Activated naive CD8-positive, alpha-beta T cell treated with anti-CD3 and anti-CD28 coated beads, Interleukin-2, amount 50 U/mL, for 24 hours (primary cell): ENCODE data around the gene CSF2RB.
"Not testable (repeated sequence)": the region's sequence is repeated elsewhere in the genome, so short reads cannot be mapped to it uniquely, and the experiment has no call there.

Source experiments
- ATAC-seq: fragments of 150-1000 bp; cut with Tn5 transposase; one replicate; pipeline ENCODE4 v1.10.0; 2021
- DNase-seq: peaks from one replicate; pipeline ENCODE4 v3.0.0; 2021
- H3K27ac Mint-ChIP-seq: one replicate; pipeline ENCODE4 v1.8.0; 2021; ENCODE audit warnings: mild to moderate bottlenecking, mixed read lengths
- H3K27me3 Mint-ChIP-seq: one replicate; pipeline ENCODE4 v1.8.0; 2021; ENCODE audit warnings: mixed read lengths
- H3K36me3 Mint-ChIP-seq: one replicate; pipeline ENCODE4 v1.8.0; 2021; ENCODE audit warnings: low read depth, mixed read lengths
- H3K4me1 Mint-ChIP-seq: one replicate; pipeline ENCODE4 v1.8.0; 2021; ENCODE audit warnings: mixed read lengths
- H3K4me3 Mint-ChIP-seq: one replicate; pipeline ENCODE4 v1.8.0; 2021; ENCODE audit warnings: mild to moderate bottlenecking, moderate library complexity, mixed read lengths
- H3K9me3 Mint-ChIP-seq: one replicate; pipeline ENCODE4 v1.8.0; 2021; ENCODE audit warnings: mixed read lengths

Gene CSF2RB

DNA sequence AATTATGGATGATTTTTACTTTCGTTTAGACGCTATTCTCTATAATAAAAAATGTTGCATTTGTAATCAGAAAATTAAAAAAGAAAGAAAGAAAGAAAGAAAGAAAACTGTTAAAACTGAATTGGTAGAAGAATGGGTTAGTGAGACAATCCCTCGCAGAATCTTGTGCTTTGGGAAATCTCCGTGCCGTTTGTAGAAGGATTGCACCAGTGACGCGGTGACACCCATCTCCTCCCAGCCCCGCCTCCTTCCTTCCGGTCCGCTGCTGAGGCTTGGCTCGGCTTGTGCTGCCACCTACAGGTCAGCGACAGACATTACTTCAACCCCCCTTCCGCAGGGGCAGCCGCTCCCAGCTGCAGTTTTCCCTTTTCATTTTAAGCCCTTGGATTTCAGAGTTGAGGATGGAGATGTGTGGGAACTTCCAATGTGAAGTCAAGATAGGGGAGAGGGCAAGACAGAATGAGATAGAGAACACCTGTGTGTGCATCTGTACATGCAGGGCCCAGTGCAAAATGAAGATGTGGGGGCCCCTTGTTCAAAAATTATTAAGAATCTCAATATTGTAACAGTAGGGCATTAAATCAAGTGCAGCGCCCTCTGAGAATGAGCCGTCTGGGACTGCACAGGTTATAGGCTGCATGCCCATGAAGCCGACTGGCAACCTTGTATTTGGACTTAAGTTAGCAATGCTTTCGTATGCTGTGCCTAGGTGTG is 64.7 kb downstream of the CSF2RB start:
- Mint-ChIP-seq H3K4me1 (peaks cover 10% of the 10 kb centered on the region), H3K36me3 (no peaks in the 10 kb centered on the region), H3K27ac (peak overlapping the region; percentile 88), H3K4me3 (peak overlapping the region; percentile 82), H3K27me3 (no peaks in the 10 kb centered on the region), H3K9me3 (no peaks in the 10 kb centered on the region)
- ATAC-seq = peak; percentile 80
- DNase-seq = peak; percentile 93

DNA sequence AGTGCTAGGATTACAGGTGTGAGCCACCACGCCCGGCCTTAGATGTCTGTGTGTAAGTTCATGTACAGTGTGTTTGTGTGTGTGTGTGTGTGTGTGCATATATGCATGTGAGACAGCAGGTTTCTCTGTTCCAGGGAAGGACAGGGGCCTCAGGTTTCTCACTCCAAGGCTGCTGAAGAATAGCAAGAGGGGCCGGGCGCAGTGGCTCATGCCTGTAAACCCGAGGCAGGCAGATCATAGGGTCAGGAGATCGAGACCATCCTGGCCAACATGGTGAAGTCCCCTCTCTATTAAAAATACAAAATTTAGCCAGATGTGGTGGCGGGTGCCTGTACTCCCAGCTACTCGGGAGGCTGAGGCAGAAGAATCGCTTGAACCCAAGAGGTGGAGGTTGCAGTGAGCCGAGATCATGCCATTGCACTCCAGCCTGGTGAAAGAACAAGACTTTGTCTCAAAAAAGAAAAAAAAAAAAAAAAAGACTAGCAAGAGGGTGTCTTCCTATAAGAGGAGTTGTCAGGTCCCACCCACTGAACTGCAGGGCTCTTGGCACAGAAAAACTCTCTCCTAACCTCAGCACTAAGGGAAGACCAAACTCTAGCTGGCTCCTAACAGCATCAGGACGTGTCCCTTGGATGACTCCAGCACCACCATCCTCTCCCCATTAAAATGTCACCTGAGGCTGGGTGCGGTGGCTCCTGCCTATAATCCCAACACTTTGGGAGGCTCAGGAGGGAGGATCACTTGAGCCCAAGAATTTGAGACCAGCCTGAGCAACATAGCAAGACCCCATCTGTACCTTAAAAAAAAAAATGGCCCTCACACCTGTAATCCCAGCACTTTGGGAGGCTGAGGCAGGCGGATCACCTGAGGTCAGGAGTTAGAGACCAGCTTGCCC is 65.8 kb downstream of the CSF2RB start:
- H3K4me1 Mint-ChIP-seq = peaks cover 10% of the 10 kb centered on the region
- H3K27me3 Mint-ChIP-seq = peaks cover 2% of the 10 kb centered on the region
- no peaks in the 10 kb centered on the region for H3K9me3 Mint-ChIP-seq
- no peak overlapping the region for H3K4me3 Mint-ChIP-seq
- H3K36me3 Mint-ChIP-seq = no peaks in the 10 kb centered on the region
- no peak overlapping the region for H3K27ac Mint-ChIP-seq
- DNase-seq = no peak
- no peak for ATAC-seq

DNA sequence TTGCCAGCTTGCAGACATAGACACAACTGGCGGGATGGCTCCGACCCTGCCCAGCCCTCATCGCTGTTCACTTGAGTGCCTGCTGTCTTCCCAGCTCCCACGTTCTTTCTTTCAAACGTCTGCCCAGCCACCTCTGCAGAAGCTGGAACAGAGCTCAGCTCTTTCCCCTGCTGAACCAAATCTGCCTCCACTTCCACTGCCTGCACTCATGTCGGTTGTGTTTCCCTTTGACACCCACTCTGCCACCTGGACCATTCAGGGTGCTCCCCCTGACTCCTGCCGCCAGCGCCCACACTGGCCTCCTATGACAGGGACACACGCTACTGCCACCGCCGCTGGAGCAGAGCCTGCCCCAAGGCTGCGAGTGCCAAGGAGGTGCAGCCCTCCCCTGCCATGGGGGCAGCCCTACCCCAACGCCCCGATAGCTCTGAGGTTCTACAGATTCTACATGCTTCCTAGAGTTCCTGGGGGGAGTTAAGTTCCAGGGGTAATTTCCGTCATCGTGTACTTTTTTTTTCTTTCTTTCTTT is 67.9 kb downstream of the CSF2RB start:
- H3K27ac Mint-ChIP-seq = no peak overlapping the region
- peaks cover 9% of the 10 kb centered on the region for H3K9me3 Mint-ChIP-seq
- H3K36me3 Mint-ChIP-seq = peaks cover 3% of the 10 kb centered on the region
- peaks cover 6% of the 10 kb centered on the region for H3K27me3 Mint-ChIP-seq
- no peak for ATAC-seq
- DNase-seq = no peak
- peaks cover 10% of the 10 kb centered on the region for H3K4me1 Mint-ChIP-seq
- no peak overlapping the region for H3K4me3 Mint-ChIP-seq

DNA sequence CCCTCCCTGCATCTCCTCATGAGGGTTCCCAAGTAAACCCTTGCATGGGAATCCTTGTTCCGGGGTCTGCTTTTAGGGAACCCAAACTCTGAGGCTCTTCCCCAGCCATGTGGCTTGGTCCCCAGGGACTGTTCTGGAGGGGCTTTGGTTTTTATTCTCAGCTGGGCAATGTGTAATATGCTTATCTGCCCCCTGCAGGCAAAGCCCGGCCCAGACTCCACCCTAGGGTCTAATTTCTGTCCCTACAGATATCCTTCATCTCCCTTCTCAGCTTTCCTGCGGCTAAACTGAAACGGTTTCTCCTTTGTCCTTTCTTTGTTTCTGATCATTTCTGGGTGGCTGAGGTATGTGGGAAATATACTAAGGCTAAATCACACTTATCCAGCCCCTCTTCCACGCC is 68.7 kb downstream of the CSF2RB start:
- peaks cover 10% of the 10 kb centered on the region for H3K9me3 Mint-ChIP-seq
- peaks cover 3% of the 10 kb centered on the region for H3K36me3 Mint-ChIP-seq
- peaks cover 10% of the 10 kb centered on the region for H3K4me1 Mint-ChIP-seq
- ATAC-seq (no peak), DNase-seq (no peak)
- no peak overlapping the region for H3K4me3 Mint-ChIP-seq
- no peak overlapping the region for H3K27ac Mint-ChIP-seq
- H3K27me3 Mint-ChIP-seq = peaks cover 6% of the 10 kb centered on the region

DNA sequence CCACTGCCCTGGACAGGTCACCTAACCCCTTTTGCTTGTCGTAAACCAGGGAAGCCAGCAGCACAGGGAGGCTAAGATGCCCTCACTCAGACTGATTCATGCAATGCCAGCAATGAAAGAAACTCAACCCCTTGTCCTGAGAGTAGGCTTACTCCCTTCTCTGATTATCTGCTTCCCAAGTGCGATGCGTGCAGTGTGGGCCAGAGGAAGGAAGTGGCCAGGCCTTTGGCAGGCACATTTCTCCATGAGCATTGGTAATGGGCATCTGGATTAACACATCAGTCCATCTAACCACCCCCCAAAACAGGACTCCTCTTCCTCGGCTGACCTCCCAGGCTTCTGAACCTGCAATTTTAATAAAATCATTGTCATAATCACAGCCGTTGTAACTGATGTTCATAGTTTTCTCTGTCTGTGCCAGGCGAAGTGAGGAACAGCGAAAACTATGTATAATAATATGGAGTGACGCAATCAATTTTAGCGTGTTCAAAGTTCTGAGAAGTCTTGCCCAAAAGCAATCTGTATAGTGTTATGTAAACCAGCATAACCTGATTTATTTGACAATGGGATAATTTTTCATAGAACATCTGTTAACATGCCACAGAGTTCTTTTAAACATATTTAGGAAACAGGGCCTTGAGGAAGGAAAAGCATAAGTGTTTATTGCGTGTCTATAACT is 71.9 kb downstream of the CSF2RB start:
- H3K4me3 Mint-ChIP-seq = no peak overlapping the region
- ATAC-seq (no peak), DNase-seq (no peak)
- H3K27ac Mint-ChIP-seq = no peak overlapping the region
- peaks cover 10% of the 10 kb centered on the region for H3K9me3 Mint-ChIP-seq
- H3K4me1 Mint-ChIP-seq = no peaks in the 10 kb centered on the region
- peaks cover 17% of the 10 kb centered on the region for H3K27me3 Mint-ChIP-seq
- H3K36me3 Mint-ChIP-seq = peaks cover 3% of the 10 kb centered on the region

DNA sequence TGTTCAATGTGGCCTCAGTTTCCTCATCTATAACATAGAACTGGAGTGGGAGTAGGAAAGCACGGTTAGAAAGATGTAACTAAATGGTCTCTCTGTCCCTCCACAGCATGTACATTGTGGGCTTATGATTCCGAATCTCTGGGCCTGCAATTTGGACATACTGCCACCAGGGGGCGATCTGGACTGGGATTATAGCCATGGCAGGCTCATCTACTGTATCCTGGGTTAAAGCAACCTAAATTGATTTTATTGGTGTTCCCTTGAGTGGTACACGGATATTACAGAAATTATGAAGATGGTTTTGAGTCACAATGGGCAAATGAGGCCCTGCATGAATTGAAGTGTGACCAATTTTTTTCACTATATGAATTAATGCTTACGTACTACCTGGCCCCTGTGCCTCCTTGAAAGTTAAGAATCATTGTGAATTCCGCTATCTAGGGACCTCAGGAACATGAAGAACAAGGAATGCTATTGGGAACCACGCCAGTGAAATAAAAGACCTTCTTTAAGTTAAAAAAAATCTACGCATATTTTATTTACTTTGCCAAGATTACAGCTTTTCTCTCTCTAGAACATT is 72.9 kb downstream of the CSF2RB start:
- Mint-ChIP-seq H3K4me3 (no peak overlapping the region), H3K27me3 (peaks cover 25% of the 10 kb centered on the region), H3K4me1 (no peaks in the 10 kb centered on the region), H3K27ac (no peak overlapping the region), H3K9me3 (peaks cover 10% of the 10 kb centered on the region), H3K36me3 (peaks cover 3% of the 10 kb centered on the region)
- ATAC-seq (no peak), DNase-seq (peak; percentile 61)

DNA sequence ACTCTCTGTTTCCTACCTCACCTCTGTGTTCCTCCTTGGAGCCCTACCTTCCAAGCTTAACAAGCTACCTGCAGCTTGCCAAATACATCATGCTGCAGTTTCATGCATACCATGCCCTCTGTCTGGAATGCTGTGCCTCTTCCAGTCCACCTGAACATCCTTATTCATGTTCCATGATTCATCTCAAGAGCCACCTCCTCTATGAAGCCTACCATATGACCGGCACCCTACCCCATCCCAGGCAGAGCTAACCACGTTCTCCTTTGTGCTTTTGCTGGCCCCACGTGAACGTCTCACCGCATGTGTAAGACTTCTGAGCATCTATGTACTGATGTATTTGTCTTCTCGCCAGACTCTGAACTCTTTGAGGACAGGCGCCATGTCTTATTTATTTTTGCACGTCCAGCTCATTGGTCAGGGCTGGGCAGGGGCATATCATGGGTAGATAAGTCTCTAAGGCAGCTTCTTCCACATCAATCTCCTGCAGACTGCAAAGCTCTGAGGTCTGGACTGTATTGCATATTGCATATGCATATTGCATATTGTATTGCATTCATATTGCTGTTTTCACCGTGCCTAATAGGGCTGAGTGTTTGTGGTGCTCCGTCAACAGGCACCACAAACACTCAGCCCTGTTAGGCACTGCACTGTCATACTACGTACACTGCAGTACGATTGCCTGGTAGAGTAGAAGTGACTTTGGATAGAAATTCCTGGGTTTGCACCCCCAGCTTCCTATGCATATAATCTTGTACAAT is 74.8 kb downstream of the CSF2RB start:
- peaks cover 33% of the 10 kb centered on the region for H3K27me3 Mint-ChIP-seq

DNA sequence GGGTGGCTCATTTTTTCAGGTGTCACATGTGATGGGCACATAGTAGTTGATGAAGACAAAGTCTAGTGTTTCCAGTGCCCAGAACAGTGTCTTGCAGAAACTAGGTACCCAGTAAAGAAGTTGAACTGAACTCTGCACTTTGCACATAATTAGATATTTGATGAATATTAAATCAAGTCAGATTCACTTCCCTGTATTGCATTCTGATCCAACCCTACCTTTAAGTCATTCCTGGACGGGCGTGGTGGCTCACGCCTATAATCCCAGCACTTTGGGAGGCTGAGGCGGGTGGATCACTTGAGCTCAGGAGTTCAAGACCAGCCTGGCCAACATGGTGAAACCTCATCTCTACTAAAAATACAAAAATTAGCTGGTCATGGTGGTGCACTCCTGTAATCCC is 75.6 kb downstream of the CSF2RB start:
- H3K4me1 Mint-ChIP-seq, ATAC-seq, H3K4me3 Mint-ChIP-seq, H3K27ac Mint-ChIP-seq, DNase-seq, H3K36me3 Mint-ChIP-seq: not testable (repeated sequence)
- H3K9me3 Mint-ChIP-seq = peaks cover 10% of the 10 kb centered on the region
- peaks cover 35% of the 10 kb centered on the region for H3K27me3 Mint-ChIP-seq

More for the DNA sequence above, 74.8 kb downstream of the CSF2RB start:
- Mint-ChIP-seq H3K27ac (no peak overlapping the region), H3K36me3 (peaks cover 3% of the 10 kb centered on the region), H3K4me1 (no peaks in the 10 kb centered on the region), H3K9me3 (peaks cover 10% of the 10 kb centered on the region), H3K4me3 (no peak overlapping the region)
- ATAC-seq = no peak
- no peak for DNase-seq
